ENCODE results near the gene ITGB1BP2. TPM values are rescaled to one million over a fixed set of nuclear protein-coding genes. Genes with fewer than 3 reads are reported as not detected.
"Not testable (repeated sequence)": the region's sequence is repeated elsewhere in the genome, so short reads cannot be mapped to it uniquely, and the experiment has no call there.

The ITGB1BP2 gene
- 1 to 10 TPM; 2.6 to 7.3 (median 2.7) TPM for polyA plus RNA-seq (ENCODE audit: insufficient read depth in 1 of 5, insufficient read length in 5 of 5, low replicate concordance in 1 of 5)
- long read RNA-seq, donor 1: 0 reads
- long read RNA-seq, donor 2: 0 reads
- long read RNA-seq, donor 3, partial matches to known transcripts: 0 of 1 reads
- long read RNA-seq, donor 3, other reads (novel, unspliced or antisense): 0 of 1 reads
- long read RNA-seq, donor 4: 0 reads
- long read RNA-seq, donor 5, partial matches to known transcripts: 0 of 1 reads
- long read RNA-seq, donor 5, other reads (novel, unspliced or antisense): 0 of 1 reads
- long read RNA-seq, donor 6, partial matches to known transcripts: 0 of 1 reads
- long read RNA-seq, donor 6, other reads (novel, unspliced or antisense): 0 of 1 reads
- long read RNA-seq, donor 7, partial matches to known transcripts: 0 of 1 reads
- long read RNA-seq, donor 7, other reads (novel, unspliced or antisense): 0 of 1 reads
- long read RNA-seq, donor 8: 0 reads

DNA sequence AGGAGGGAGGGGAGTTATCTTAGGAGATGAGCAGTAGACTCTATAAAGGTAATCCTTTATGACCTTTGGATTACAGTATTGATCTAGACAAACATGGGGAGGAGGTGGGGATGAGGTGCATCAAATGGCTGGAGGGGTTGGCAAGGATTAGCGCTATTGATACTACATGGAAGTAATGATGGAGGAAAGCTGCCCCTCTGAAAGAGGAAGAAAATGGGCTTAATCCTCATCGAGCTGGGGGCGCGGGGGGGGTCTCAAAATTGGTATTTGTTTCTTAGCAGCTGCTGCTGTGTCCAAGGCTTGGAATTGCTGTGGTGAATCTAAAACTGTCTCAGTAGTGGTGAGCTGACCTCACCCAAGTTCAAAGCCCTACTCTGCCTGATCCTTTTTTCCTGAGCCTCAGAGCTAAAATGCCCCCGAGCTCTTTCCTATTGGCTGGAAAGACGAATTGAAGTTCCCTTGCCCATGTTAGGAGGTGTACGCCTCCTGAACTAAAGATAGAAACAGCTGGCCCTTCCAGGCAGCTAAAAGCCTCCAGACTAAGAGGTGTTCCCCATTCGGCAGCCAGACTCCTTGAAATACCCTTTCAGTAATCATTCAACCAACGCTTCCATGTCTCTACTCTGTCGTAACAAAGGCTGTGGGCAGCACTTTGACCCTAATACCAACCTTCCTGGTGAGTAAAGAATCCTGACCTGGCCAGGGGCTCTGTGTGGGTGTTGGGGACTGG, at the start of gene ITGB1BP2:
Gene ITGB1BP2 (plus strand): TSS at position 556 of the 730 bp plus-strand sequence. CDS start 57 bp downstream, at position 613.
- DNase-seq: no peak

DNA sequence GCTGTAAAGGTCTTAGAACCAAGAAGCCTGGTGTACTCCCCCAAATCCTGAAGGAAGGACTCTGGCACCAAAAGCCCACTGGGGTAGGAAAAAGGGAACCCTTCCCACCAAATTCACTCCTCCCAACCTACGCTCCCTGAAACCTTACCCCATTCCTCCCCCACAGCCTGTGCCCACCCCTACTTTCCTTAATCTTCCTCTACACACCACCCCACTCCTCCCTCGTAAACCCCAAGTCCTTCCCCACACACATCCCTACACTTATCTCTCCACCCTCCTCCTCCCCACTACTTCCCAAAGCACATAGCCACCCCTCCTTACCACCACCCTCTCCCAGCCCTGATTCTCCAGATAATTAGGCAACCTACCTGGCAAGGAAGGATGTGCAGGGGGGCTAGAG, 49.3 kb upstream of the ITGB1BP2 start:
- DNase-seq: no peak

DNA sequence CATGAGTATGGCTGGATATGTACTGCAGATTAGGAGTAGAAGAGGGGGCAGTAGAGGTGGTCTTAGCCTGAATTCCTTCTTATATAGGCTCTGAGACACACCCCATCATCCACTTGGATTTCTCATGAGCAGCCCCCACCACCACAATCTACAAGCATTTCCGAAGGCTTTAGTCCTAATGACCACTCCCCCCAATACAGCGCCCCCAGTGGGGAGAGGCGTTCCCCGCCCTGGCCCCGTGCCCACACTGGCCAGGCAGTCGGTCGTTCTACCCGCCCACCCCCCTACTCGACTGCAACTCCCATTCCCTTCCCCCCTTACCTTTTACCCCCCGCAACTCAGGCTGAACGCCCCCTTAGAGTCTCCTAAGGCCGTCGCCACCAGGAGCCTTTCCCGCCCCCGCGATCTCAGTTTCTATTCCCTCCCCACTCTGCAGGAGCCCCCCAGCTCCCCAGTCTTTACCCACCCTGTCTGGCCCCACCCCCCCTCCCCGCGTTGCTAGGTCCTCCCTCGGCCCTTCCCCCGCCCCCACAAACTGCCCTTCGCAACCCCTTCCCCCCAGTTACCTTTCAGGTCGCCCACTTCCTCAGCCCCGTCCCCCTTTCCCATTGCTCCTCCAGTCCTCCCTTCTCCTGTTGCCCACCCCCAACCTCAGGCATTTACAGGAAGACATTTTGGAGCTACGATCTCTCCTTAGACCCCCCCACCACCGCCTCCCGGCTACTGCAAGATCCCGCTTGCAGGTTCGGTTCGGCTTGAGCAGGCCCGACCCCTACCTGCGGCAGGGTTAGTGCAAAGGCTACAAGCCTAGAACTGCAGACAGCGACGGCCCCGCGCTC, 48.1 kb upstream of the ITGB1BP2 start:
- DNase-seq: peak; percentile 31 to 45

DNA sequence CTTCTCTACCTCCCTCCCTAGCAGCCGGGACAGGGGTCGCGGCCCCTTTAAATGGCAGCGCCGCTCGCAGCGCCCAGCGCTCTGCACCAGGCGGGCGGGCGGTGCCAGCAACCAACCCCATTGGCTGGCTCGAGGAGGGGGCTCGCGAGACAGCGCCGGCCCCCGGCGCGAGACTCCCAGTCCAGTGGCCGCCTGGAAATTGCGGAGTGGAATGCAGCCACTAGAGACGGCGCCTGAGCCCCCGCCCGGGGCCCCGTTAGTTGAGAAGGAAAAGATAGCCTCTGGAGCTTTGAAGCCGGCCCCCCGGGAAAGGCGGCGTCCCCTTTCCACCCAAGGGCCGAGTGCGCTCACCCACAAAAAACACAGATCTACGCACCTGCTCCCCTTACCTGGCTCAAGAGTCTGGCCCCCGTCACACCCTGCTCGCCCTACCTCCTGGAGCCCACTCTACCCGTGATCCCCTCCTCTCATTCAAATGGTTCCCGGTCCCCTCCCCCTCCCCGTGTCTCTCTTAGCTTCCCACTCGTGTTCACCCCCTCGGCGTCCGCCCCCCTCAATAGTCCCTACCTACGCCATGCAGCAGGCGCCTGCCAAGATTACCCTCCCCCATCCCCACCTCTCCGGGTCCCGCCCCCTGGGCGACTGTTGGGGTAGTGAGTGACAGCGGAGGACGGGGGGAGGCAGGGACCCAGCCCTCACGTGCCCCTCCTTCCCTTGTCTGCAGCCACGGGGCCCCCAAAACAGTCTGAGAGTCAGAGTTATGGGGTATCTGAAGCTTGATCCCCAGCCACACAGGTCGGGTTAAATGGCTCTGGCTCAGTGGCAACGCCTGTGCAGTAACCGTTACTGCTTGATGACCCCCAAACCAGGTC, 47.2 kb upstream of the ITGB1BP2 start, which contains the start of gene ZMYM3:
Gene ZMYM3 (minus strand): TSS at position 49 of the 872 bp plus-strand sequence. CDS start 885 bp downstream, outside the sequence.
- peak; percentile 83 for DNase-seq

DNA sequence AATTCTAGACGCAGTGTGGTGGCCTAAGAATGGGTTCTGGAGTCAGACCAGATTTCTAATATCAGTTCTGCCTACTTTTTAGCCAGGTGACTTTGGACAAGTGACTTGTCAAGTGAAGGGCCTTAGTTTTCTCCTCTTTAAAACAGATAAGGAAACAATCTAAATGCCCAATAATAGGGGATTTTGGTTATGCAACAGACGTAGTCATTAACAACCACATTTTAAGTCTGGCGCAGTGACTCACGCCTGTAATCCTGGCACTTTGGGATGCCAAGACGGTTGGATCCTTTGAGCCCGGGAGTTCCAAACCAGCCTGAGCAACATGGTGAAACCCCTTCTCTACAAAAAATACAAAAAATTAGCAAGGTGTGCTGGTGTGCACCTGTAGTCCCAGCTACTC, 45.5 kb upstream of the ITGB1BP2 start:
- no peak for DNase-seq

DNA sequence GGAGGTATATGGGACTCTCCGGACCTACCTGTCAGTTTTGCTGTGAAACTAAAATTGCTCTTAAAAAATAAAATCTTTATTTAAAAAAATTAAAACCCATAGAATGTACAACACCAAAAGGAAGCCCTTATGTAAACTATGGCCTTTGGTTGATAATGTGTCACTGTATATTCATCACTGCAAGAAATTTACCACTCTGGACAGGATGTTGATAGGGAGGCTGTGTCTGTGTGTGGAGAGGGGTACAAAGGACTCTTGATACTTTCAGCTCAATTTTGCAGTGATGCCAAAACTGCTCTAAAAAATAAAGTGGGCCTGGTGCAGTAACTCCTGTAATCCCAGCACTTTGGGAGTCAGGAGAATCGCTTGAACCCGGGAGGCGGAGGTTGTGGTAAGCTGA, 44.7 kb upstream of the ITGB1BP2 start:
- no peak for DNase-seq

DNA sequence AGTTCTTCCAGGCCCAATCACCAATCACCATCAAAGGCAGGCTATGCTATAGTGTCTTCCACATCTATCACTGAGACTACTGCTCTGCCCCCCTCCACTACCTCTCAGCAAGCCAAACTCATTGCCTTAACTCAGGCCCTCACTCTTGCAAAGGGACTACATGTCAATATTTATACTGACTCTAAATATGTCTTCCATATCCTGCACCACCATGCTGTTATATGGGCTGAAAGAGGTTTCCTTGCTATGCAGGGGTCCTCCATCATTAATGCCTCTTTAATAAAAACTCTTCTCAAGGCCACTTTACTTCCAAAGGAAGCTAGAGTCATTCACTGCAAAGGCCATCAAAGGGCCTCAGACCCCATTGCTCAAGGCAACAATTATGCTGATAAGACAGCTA, 32.9 kb upstream of the ITGB1BP2 start:
- not testable (repeated sequence) for DNase-seq

DNA sequence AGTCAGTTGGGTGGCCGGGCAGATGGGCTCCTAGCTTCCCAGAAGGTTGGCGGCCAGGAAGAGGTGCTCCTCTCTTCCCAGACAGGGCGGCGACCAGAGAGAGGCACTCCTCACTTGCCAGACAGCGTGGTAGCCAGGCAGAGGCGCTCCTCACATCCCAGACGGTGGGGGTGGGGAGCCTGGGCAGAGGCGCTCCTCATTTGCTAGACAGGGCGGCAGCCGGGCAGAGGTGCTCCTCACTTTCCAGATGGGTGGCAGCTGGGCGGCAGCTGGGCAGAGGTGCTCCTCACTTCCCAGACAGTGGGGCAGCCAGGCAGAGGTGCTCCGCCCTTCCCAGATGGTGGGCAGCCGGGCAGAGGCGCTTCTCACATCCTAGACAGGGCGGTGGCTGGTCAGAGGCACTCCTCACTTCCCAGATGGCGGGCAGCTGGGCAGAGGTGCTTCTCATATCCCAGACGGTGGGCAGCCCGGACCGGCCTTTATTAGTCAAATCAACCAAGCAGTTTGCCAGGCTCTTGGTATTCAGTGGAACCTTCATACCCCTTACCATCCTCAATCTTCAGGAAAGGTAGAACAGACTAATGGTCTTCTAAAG, 31.7 kb upstream of the ITGB1BP2 start:
- DNase-seq: no peak

DNA sequence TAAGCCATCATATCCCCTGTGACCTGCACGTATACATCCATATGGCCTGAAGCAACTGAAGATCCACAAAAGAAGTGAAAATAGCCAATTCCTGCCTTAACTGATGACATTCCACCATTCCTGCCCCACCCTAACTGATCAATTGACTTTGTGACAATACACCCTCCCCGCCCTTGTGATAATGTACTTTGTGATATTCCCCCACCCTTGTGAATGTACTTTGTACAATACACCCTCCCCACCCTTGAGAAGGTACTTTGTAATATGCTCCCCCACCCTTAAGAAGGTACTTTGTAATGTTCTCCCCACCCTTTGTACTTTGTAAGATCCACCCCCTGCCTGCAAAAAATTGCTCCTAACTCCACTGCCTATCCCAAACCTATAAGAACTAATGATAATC, 29.2 kb upstream of the ITGB1BP2 start:
- DNase-seq: not testable (repeated sequence)

DNA sequence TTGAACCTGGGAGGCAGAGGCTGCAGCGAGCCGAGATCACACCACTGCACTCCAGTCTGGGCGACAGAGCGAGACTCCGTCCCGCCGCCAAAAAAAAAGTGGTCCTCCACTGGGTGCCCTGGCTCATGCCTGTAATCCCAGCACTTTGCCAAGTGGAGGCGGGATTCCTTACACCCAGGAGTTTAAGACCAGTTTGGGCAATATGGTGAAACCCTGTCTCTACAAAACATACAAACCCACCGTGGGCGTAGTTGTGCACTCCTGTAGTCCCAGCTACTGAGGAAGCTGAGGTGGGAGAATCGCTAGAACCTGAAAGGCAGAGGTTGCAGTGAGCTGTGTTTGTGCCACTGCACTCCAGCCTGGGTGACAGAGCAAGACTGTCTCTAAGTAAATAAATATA, 20.2 kb upstream of the ITGB1BP2 start:
- not testable (repeated sequence) for DNase-seq

DNA sequence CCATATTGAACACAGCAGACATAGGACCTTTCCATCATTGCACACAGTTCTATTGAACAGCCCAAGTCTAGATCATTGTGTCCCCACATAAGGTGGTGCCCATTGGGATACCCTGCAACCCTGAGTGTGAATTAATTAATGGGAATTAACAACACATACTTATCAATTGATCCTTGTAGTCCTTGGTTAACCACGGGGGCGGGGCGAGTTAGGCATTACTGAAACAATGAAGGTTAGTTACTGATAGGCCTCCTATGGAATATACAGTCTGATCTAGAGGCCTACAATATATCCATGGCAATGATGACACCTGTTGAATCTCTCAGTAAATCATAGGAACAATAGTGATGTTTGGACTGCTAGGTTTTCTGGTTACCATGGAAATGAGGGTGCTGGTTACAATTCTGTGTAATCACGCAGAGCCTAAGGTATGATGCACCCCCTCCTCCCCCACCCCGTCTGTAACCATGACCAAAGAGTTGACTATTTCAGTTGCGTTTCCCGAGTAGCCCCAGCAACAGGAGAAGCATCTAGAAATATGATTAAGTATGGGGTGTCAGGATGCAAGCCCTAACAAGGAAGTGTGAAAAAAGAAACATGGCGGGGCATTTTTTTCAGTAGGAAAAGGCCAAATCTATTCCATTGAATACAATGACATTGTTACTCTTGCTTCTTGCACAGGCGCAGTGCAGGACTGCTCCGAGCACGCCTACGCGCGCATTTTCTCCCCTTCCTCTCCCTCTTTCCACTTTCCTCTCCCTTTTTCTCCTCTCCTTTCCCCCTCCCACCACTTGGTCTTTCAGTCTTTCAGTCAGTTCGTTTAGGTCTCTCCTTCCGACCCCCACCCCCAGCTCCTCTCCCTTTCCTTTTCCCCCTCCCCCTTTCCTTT, 18.8 kb upstream of the ITGB1BP2 start:
- DNase-seq: no peak

DNA sequence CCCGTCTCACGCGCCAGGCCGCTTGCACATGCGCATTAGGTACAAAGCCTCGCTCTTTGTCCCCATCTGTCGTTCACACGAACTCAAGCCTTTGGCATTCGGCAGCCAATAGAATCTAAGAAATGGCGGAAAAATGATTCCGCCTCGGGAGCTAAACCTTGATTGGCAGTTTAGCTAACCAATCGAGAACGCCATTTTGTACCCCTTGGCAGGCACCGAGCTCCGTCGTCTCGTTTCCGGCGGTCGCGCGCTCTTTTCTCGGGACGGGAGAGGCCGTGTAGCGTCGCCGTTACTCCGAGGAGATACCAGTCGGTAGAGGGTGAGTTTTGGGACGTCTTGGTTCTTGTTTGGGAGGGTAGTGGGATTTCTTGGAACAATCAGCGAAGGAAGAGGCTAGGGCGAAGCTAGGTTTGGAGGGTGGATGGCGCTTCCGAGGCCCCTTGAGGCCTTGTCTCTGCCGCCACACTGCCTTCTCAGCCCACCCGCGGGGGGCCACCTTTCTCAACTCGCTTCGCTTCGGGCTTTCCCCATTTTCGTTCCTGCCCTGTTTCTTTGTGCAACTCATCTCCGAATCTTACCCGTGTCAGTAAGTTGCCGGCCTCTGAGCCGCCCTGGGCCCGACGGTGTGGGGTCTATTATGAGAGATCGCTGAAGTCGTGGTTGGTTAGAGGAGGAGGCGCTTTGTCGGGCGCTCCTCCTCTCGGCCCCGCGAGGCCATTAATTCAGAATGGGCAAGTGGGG, 18.0 kb upstream of the ITGB1BP2 start, which contains the start of gene NONO:
Gene NONO (plus strand): TSS at position 233 of the 741 bp plus-strand sequence. CDS start 7,003 bp downstream, outside the sequence.
- DNase-seq: peak; percentile 93 to 95

DNA sequence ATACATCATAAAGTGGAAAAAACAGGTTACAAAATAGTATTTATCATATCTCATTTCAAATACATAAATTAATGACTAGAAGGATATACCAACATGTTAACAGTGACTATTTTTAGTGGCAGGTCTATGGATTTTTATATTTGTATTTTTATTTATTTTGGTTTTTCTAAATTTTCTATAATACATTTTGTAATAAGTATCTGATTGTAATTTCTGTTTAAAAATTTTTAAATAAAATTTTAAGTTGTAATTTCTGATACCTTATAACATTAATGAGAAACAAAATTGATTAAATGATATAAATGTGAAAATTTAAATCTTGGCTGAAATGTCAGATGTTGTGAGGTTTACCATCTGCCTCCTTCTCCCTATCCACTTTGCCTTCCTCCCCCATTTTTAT, 15.6 kb upstream of the ITGB1BP2 start:
- DNase-seq: no peak

DNA sequence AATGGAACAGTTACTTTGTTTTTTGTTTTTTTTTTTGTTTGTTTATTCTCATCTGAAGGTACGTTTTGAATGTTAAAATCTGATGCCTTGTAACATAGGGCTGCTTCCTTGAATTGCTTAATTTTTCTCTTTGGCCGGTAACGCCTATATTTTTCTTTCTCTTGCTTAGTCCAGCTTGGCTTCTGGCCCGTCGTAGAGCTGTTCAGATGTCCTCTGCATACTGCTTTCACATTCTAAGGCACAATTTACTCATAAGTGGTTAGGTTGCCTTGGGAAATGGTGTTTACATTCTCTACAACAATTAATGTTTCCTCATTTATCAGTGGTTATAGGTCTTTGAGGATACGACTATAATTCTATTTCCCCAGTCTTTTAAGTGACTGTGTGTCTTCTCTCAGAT, 10.2 kb upstream of the ITGB1BP2 start:
- no peak for DNase-seq

DNA sequence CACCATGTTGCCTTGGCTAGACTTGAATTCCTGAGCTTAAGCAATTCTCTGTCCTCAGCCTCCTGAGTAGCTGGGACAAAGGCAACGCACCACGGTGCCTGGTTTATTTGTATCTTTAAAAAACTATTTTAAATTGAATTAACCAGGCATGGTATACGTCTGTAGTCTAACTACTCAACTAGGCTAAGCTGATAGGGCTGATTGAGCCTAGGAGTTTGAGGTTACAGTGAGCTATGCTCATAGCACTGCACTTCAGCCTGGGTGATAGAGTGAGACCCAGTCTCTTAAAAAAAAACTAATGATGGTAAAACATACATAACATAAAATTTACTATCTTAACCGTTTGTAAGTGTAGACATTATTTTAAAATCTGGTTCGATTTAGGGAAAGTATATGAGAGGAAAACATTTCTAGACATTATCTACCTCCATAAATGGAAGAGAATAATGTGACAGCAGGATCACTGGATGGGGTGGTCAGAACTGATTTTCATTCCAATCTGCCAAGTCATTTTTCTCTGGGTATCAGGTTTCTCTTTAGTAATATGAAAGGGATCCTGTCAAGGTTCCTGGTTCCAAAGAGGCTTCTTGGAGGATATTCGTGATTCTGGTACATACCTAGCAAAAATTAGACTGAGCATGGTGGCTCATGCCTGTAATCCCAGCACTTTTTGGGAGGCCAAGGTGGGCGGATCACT, 8.7 kb upstream of the ITGB1BP2 start:
- DNase-seq: no peak

DNA sequence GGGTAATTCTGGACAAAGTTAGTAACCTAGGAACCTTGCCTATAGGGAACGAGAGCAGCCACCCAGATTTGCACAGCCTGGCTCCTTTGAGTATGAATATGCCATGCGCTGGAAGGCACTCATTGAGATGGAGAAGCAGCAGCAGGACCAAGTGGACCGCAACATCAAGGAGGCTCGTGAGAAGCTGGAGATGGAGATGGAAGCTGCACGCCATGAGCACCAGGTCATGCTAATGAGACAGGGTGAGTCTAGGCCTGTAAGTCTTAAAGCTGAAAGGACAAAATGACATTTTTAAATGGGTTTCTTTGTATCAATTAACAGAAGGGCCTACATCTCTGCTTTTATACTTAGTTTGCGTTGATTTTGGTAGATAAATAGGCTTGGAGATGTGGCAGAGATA, 4.7 kb upstream of the ITGB1BP2 start:
- no peak for DNase-seq

DNA sequence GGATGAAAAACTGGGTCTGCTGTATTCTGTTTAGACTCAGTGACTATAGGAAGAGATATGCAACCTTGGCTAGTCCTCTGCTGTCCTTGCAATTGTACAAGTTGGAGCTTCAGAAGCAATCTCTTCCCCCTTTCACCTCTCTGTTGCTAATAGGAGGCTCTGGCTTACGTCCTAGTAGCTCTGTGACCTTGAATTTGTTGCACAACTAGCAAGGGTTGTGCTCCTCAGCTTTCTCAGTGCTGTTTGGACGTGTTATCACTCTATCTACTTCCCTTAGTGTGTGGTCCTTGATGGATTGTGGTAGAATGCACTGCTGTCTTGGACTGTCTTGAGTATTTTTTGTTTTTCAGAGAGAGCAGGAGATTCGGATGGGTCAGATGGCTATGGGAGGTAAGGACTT, 3.4 kb upstream of the ITGB1BP2 start:
- DNase-seq: no peak

DNA sequence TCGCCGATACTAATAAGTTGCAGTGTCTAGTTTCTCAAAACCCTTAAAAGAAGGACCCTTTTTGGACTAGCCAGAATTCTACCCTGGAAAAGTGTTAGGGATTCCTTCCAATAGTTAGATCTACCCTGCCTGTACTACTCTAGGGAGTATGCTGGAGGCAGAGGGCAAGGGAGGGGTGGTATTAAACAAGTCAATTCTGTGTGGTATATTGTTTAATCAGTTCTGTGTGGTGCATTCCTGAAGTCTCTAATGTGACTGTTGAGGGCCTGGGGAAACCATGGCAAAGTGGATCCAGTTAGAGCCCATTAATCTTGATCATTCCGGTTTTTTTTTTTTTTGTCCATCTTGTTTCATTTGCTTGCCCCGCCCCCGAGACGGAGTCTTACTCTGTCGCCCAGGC, 1.5 kb upstream of the ITGB1BP2 start:
- DNase-seq: not testable (repeated sequence)
